ENCODE measurements around the gene IFT27.

Gene IFT27

GRCh38 chr22:36729321-36729720, 46.6 kb downstream of the IFT27 start:
- TF ChIP-seq EGR1 (IDR thresholded peaks at IDR 0.05), result no peak
- no peak for TF ChIP-seq YY1 (IDR thresholded peaks at IDR 0.05; ENCODE audit: low read depth)
- TF ChIP-seq REST (IDR thresholded peaks at IDR 0.05; ENCODE audit: low read depth), result no peak
- TF ChIP-seq MAX (IDR thresholded peaks at IDR 0.05), result no peak
- no peak for TF ChIP-seq RAD21 (IDR thresholded peaks at IDR 0.05; ENCODE audit: low read depth)
- no peak for TF ChIP-seq FOXM1 (IDR thresholded peaks at IDR 0.05; ENCODE audit: borderline replicate concordance, low read depth)
- TF ChIP-seq NFIC (IDR thresholded peaks at IDR 0.05), result no peak
- TF ChIP-seq TAF1 (IDR thresholded peaks at IDR 0.05; ENCODE audit: low read depth), result no peak
- TF ChIP-seq CREB1 (IDR thresholded peaks at IDR 0.05; ENCODE audit: low read depth), result no peak
- no peak for TF ChIP-seq USF1 (IDR thresholded peaks at IDR 0.05)
- no peak for TF ChIP-seq ZBTB7A (IDR thresholded peaks at IDR 0.05; ENCODE audit: low read depth)
- TF ChIP-seq TEAD4 (IDR thresholded peaks at IDR 0.05), result no peak
- TF ChIP-seq CEBPB (IDR thresholded peaks at IDR 0.05), result no peak
- TF ChIP-seq TCF12 (IDR thresholded peaks at IDR 0.05; ENCODE audit: low read depth), result no peak

GRCh38 chr22:36728505-36728904, 47.4 kb downstream of the IFT27 start:
- TF ChIP-seq USF1 (IDR thresholded peaks at IDR 0.05), result no peak
- no peak for TF ChIP-seq FOXM1 (IDR thresholded peaks at IDR 0.05; ENCODE audit: borderline replicate concordance, low read depth)
- no peak for TF ChIP-seq ZBTB7A (IDR thresholded peaks at IDR 0.05; ENCODE audit: low read depth)
- no peak for TF ChIP-seq CEBPB (IDR thresholded peaks at IDR 0.05)
- TF ChIP-seq TEAD4 (IDR thresholded peaks at IDR 0.05), result no peak

GRCh38 chr22:36727927-36728488, 47.9 kb downstream of the IFT27 start:
- TF ChIP-seq EGR1 (IDR thresholded peaks at IDR 0.05) (no peak), TCF12 (IDR thresholded peaks at IDR 0.05; ENCODE audit: low read depth) (no peak), MAX (IDR thresholded peaks at IDR 0.05) (no peak), REST (IDR thresholded peaks at IDR 0.05; ENCODE audit: low read depth) (no peak), CREB1 (IDR thresholded peaks at IDR 0.05; ENCODE audit: low read depth) (no peak), FOXM1 (IDR thresholded peaks at IDR 0.05; ENCODE audit: borderline replicate concordance, low read depth) (no peak), ZBTB7A (IDR thresholded peaks at IDR 0.05; ENCODE audit: low read depth) (no peak), EP300 (IDR thresholded peaks at IDR 0.05; ENCODE audit: borderline replicate concordance) (no peak), USF1 (IDR thresholded peaks at IDR 0.05) (no peak), NFIC (IDR thresholded peaks at IDR 0.05) (no peak), TEAD4 (IDR thresholded peaks at IDR 0.05) (no peak), RAD21 (IDR thresholded peaks at IDR 0.05; ENCODE audit: low read depth) (no peak), CEBPB (IDR thresholded peaks at IDR 0.05) (no peak), TAF1 (IDR thresholded peaks at IDR 0.05; ENCODE audit: low read depth) (no peak), YY1 (IDR thresholded peaks at IDR 0.05; ENCODE audit: low read depth) (no peak)

GRCh38 chr22:36727110-36727509, 48.8 kb downstream of the IFT27 start:
- no peak for TF ChIP-seq EP300 (IDR thresholded peaks at IDR 0.05; ENCODE audit: borderline replicate concordance)
- no peak for TF ChIP-seq MAX (IDR thresholded peaks at IDR 0.05)
- TF ChIP-seq YY1 (IDR thresholded peaks at IDR 0.05; ENCODE audit: low read depth), result no peak
- TF ChIP-seq USF1 (IDR thresholded peaks at IDR 0.05), result no peak
- TF ChIP-seq CEBPB (IDR thresholded peaks at IDR 0.05), result no peak
- no peak for TF ChIP-seq EGR1 (IDR thresholded peaks at IDR 0.05)
- TF ChIP-seq TCF12 (IDR thresholded peaks at IDR 0.05; ENCODE audit: low read depth), result no peak
- TF ChIP-seq RAD21 (IDR thresholded peaks at IDR 0.05; ENCODE audit: low read depth), result no peak
- no peak for TF ChIP-seq NFIC (IDR thresholded peaks at IDR 0.05)
- no peak for TF ChIP-seq FOXM1 (IDR thresholded peaks at IDR 0.05; ENCODE audit: borderline replicate concordance, low read depth)
- no peak for TF ChIP-seq TEAD4 (IDR thresholded peaks at IDR 0.05)

GRCh38 chr22:36726007-36726380, 49.9 kb downstream of the IFT27 start:
- TF ChIP-seq TAF1 (IDR thresholded peaks at IDR 0.05; ENCODE audit: low read depth) (no peak), RAD21 (IDR thresholded peaks at IDR 0.05; ENCODE audit: low read depth) (no peak), ZBTB7A (IDR thresholded peaks at IDR 0.05; ENCODE audit: low read depth) (no peak), REST (IDR thresholded peaks at IDR 0.05; ENCODE audit: low read depth) (no peak), CEBPB (IDR thresholded peaks at IDR 0.05) (no peak), NFIC (IDR thresholded peaks at IDR 0.05) (no peak), USF1 (IDR thresholded peaks at IDR 0.05) (no peak), CREB1 (IDR thresholded peaks at IDR 0.05; ENCODE audit: low read depth) (no peak), EP300 (IDR thresholded peaks at IDR 0.05; ENCODE audit: borderline replicate concordance) (no peak), YY1 (IDR thresholded peaks at IDR 0.05; ENCODE audit: low read depth) (no peak)
